ENCODE measurements around the gene SPTB.

SPTB gene

GRCh38 chr14:64841772-64842750, 37.6 kb downstream of the SPTB start:
- H3K27me3 ChIP-seq = peaks cover 90% of the 10 kb centered on the region
- H3K4me3 ChIP-seq (ENCODE audit: low read depth in 1 of 2, low read length in 1 of 2) = no peak overlapping the region
- no peaks in the 10 kb centered on the region for H3K4me1 ChIP-seq (ENCODE audit: control insufficient read depth in 1 of 2, insufficient read depth in 1 of 2, low read depth in 1 of 2, low read length in 1 of 2)
- H3K27ac ChIP-seq = no peak overlapping the region
- no peaks in the 10 kb centered on the region for H3K36me3 ChIP-seq
- no peak for TF ChIP-seq CTCF (IDR thresholded peaks at IDR 0.05)
- H3K9me3 ChIP-seq = no peaks in the 10 kb centered on the region

- H3K27ac ChIP-seq = no peak overlapping the region
Measured at GRCh38 chr14:64841121-64841651, 38.5 kb downstream of the SPTB start.

GRCh38 chr14:64838656-64839055, 41.1 kb downstream of the SPTB start:
- Histone ChIP-seq H3K36me3 (no peaks in the 10 kb centered on the region), H3K4me3 (ENCODE audit: low read depth in 1 of 2, low read length in 1 of 2) (no peak overlapping the region), H3K27ac (no peak overlapping the region), H3K4me1 (ENCODE audit: control insufficient read depth in 1 of 2, insufficient read depth in 1 of 2, low read depth in 1 of 2, low read length in 1 of 2) (no peaks in the 10 kb centered on the region), H3K9me3 (no peaks in the 10 kb centered on the region), H3K27me3 (peaks cover 71% of the 10 kb centered on the region)
- TF ChIP-seq CTCF (IDR thresholded peaks at IDR 0.05) = no peak

More at GRCh38 chr14:64841121-64841651, 38.5 kb downstream of the SPTB start:
- Histone ChIP-seq H3K4me3 (ENCODE audit: low read depth in 1 of 2, low read length in 1 of 2) (no peak overlapping the region), H3K27me3 (peaks cover 89% of the 10 kb centered on the region), H3K9me3 (no peaks in the 10 kb centered on the region), H3K4me1 (ENCODE audit: control insufficient read depth in 1 of 2, insufficient read depth in 1 of 2, low read depth in 1 of 2, low read length in 1 of 2) (no peaks in the 10 kb centered on the region), H3K36me3 (no peaks in the 10 kb centered on the region)
- no peak for TF ChIP-seq CTCF (IDR thresholded peaks at IDR 0.05)

- TF ChIP-seq CTCF (IDR thresholded peaks at IDR 0.05) = no peak
- Histone ChIP-seq H3K9me3 (no peaks in the 10 kb centered on the region), H3K27ac (no peak overlapping the region), H3K4me1 (ENCODE audit: control insufficient read depth in 1 of 2, insufficient read depth in 1 of 2, low read depth in 1 of 2, low read length in 1 of 2) (no peaks in the 10 kb centered on the region), H3K36me3 (no peaks in the 10 kb centered on the region), H3K4me3 (ENCODE audit: low read depth in 1 of 2, low read length in 1 of 2) (no peak overlapping the region), H3K27me3 (peaks cover 39% of the 10 kb centered on the region)
Measured at GRCh38 chr14:64835431-64835830, 44.3 kb downstream of the SPTB start.

GRCh38 chr14:64834965-64835364, 44.7 kb downstream of the SPTB start:
- peaks cover 34% of the 10 kb centered on the region for H3K27me3 ChIP-seq
- no peaks in the 10 kb centered on the region for H3K4me1 ChIP-seq (ENCODE audit: control insufficient read depth in 1 of 2, insufficient read depth in 1 of 2, low read depth in 1 of 2, low read length in 1 of 2)
- TF ChIP-seq CTCF (IDR thresholded peaks at IDR 0.05) = no peak
- H3K36me3 ChIP-seq = no peaks in the 10 kb centered on the region
- H3K27ac ChIP-seq = no peak overlapping the region
- H3K9me3 ChIP-seq = no peaks in the 10 kb centered on the region
- H3K4me3 ChIP-seq (ENCODE audit: low read depth in 1 of 2, low read length in 1 of 2) = no peak overlapping the region
